PC-3 (cell line): Measurements from ENCODE around the gene ANKRD29.

ENCODE experiments used
- EZH2 ChIP-seq: fragments of 300-600 bp; sonication (generic); IDR thresholded peaks from one replicate; pipeline ENCODE4 v1.6.1; 2017; ENCODE audit warnings: antibody characterized with exemption, mild to moderate bottlenecking, low read length; ENCODE audit not compliant: unreplicated experiment
- EZH2phosphoT487 ChIP-seq: fragments of 300-600 bp; sonication (generic); IDR thresholded peaks from 2 replicates; pipeline ENCODE4 v1.6.1; 2018; ENCODE audit warnings: mild to moderate bottlenecking, antibody characterized with exemption, low read length, borderline replicate concordance
- TF ChIP-seq, protein P1 (sequence below): fragments of 300-600 bp; sonication (generic); conservative IDR thresholded peaks from 2 replicates; pipeline ENCODE4 v1.5.1; 2017; ENCODE audit warnings: antibody characterized with exemption, low read depth, mild to moderate bottlenecking, low read length

DNA sequence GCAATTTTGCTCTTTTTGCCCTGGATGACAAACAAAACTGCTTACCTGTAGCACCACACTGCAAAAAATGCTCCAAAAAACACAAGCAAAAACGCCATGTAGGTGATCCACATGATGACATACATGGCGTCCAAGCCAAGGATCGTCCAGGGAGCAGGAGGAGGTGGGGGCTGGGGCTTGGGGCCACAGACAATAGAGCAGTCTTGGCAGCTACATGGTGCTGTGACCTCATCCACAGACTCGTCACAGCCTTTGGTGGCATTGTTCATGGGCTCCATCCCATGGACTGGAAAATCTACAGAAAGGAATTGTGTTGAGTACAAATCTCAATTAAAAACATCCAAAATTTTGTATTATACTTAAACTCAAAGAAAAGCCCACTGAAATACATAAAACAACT lies 102.5 kb downstream of the ANKRD29 start:
- TF ChIP-seq, protein P1, sequence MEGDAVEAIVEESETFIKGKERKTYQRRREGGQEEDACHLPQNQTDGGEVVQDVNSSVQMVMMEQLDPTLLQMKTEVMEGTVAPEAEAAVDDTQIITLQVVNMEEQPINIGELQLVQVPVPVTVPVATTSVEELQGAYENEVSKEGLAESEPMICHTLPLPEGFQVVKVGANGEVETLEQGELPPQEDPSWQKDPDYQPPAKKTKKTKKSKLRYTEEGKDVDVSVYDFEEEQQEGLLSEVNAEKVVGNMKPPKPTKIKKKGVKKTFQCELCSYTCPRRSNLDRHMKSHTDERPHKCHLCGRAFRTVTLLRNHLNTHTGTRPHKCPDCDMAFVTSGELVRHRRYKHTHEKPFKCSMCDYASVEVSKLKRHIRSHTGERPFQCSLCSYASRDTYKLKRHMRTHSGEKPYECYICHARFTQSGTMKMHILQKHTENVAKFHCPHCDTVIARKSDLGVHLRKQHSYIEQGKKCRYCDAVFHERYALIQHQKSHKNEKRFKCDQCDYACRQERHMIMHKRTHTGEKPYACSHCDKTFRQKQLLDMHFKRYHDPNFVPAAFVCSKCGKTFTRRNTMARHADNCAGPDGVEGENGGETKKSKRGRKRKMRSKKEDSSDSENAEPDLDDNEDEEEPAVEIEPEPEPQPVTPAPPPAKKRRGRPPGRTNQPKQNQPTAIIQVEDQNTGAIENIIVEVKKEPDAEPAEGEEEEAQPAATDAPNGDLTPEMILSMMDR: no peak
- TF ChIP-seq EZH2 (no peak), EZH2phosphoT487 (no peak)
